Suppressor macrophage treated with lipopolysaccharide for 1 hour (primary cell): ENCODE results near the gene GFPT1.

Experiments
- DNase-seq, 3 donors: peaks; one replicate each; pipeline ENCODE4 v3.0.0-alpha.2; 2020 to 2022

GFPT1 gene

DNA sequence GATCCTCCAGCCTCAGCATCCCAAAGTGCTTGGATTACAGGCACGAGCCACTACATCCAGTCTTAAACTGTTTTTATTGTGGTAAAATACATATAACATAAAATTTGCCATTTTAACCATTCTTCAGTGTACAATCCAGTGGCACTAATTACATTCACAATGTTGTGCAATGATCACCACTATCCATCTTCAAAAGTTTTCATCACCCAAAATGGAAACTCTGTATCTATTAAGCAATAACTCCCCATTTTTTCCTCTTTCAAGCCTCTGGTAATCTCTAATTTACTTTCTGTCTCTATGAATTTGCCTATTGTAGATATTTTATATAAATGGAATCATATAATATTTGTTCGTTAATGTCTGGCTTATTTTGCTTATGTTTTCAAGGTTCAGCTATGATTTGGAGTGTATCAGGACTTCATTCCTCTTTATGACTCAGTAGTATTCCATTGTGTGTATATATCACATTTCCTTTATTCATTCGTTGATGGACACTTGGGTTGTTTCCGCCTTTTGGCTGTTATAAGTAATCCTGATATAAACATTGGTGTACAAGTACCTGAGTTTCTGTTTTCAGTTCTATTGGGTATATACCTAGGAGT lies 71.8 kb downstream of the GFPT1 start:
- DNase-seq: no peak

DNA sequence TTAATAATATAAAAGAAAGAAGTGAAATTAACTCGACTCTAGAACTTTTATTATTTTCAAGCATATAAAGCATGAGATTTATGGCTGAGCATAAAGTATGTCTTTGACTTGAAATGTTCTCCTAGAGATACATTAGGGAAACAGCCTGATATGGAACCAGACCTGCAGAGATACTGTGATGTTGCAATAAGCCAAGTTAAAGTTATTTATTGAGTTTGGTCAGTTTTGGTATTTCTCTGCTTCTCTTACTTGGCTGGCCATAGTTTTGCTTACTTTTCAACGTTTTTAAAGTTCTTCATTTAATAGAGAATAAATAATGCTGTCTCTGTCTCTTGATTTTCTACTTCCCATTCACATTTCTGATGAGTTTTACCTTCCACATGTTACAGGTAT lies 76.0 kb downstream of the GFPT1 start:
- no peak for DNase-seq

DNA sequence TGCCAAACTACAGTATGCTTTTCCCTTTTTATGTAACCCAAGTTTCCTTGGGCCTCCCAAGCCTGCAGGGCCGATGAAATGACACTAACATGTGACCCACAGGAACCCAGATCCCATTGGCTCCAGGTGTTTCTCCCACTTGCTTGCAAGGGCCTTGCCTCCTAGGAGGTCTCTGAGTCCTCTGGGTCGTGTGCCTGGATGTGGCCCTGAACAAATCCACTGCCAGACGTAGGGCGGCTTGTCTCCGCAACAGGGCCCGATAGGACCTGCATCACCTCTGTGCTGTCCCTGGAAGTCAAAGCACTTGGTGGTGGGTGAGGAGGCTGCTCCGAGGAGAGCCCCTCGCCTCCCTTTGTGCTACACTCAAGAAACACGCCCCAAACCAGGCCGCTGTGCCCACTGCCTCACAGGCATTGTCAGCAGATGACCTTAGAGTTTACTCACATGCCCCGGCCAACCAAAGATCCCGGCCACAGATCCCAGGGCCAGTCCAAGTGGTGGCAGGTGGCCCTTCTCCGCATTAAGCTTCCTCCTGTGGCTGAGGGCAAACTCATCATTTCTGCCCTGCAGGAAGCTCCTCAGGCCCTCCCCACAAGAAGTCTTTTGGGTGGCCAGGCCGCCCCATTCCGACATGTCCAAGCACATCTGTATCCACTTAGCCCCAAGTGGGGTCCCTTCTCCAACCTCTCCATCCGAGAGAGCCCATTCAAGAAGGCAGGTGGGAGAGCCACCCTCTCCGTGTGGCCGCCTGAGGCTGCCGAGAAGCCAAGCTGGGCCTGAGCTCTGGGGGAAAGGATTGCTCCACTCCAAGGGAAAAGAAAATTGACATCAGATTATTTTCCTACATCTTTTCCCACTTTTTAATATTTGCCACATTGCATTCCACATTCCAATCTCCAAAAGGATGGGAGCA lies 76.7 kb downstream of the GFPT1 start:
- no peak for DNase-seq

DNA sequence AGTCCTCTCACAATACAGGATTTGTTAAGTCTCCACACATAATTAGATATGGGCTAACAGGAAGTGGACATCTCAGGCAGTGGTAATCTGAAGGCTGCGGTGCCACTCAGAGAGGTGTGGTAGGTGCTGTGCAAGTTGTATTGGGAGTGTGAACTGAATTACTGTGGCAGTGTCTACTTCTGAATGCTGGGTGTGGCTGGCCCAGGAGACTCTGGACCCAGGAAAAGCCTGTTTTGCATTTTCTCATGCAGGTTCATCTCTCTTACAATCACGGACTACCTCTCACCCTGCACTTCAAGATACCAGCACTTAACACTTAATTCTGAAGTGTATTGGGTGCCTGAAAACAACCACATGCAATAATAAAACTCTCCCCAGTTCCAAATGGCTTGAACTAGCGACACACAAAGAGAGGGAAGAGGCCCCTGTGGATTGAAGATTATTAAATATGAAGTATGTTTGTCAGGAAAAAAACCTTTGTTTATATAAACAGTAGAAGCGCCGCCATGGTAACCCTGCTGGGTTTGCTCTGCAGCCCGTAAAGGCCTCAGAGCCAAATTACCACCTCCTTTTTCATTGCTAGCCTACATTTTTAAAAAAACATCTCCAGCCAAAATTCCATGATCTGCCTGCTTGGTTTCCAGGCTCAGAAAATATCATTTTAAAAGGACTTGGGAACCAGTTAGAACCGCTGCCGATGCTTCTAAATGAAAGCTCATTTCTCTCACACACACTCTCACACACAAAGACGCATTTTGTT lies 77.5 kb downstream of the GFPT1 start:
- DNase-seq: no peak

DNA sequence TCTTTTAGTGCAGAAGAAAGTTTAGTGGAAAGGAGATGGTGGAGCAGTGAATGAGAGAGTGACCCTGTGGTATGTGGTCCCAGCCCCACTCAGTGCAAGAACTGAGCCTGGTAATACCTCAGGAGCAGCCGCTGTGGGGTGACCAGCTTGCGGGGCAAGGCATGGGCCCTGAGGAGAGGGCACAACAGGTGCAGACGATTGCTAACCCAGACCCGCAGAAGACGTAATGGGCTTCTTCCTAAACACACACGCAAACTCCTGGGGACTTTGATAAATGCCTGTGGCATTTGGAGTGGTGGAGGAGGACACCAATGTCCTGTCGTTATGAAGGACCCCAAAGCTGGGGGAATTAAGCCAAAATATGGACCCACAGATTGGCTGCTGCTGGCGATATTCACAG lies 78.7 kb downstream of the GFPT1 start:
- DNase-seq: no peak

DNA sequence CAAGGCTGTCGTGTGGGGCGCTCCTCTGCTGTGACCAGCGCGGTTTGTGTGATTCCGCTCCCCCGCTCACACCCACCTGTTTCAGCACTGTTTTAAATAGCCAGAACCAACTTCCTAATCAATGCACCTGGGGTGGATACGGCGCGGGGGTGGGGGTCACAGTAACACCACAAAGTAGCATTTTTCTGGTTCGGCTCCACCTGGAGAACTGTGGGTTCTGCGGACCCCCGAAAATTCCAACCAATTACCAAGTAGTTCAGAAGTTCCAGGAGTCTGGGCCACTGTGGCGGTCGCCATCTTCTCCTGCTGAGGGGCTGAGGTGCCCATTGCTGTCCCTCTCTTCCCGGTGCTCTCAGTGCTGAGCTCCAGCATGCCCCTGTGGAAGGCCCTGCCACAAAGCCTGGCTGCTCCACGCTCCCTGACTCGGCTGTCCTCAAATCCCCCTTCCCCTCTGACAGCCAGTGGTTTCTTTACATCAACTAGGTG lies 79.4 kb downstream of the GFPT1 start:
- no peak for DNase-seq

DNA sequence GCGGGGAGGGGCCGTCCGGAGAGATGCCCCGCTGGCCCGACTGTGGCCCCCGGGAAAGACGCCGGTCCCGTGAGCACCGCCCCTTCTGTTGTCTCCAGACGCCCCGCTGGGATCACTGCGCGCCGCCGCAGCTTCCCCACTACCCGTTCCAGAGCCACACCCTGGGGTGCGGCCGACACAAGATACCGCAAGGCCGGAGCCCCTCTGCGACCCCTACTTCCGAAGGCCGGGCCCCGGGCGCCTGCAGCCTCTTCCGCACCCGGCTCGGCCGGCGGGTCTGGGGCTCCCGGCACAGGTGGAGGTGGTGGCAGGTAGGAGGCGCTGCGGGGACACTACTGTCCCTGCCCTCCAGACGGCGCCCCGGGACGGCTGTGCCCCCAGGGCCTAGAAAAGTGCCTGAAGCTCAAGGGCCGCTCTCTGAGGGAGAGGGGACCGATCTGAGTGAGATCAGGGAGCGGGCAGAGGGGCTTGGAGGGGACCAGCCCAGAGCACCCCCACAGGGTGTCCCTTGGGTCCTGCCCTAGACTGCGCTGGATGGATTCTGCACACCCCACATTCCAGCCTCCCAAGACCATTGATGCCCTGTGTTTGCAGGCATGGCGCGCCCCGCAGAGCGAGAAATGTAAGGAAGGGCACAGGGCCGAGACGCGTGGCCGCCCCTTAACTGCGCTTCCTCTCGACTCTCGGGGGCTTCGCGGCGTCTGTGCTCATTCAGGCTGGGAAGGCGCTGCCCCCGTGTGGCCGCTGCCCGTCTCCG lies 80.0 kb downstream of the GFPT1 start:
- peak; percentile 81 to 91 (median 88) for DNase-seq

DNA sequence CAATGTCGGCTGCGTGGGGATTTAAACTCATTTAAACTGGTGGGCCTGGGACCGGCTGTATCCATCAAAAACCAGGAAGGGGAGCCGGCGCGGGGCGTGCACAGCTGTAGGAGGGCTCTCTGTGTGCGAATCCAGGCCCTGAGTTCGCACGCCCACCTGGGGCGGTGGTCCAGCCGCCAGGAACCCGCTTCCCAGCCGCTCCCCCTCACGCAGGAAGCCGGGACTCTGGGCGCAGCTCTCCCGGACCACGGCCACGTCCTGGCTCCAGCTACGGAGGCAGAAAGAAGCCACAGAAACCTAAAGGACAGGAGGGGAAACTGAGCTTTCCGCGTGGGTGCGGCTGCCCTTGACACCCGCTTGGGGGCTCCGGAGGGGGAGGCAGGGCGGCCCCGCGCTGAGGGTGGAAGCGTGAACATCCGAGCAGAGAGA lies 80.6 kb downstream of the GFPT1 start:
- peak in 2 of 3 donors; percentile 4 to 39 for DNase-seq

DNA sequence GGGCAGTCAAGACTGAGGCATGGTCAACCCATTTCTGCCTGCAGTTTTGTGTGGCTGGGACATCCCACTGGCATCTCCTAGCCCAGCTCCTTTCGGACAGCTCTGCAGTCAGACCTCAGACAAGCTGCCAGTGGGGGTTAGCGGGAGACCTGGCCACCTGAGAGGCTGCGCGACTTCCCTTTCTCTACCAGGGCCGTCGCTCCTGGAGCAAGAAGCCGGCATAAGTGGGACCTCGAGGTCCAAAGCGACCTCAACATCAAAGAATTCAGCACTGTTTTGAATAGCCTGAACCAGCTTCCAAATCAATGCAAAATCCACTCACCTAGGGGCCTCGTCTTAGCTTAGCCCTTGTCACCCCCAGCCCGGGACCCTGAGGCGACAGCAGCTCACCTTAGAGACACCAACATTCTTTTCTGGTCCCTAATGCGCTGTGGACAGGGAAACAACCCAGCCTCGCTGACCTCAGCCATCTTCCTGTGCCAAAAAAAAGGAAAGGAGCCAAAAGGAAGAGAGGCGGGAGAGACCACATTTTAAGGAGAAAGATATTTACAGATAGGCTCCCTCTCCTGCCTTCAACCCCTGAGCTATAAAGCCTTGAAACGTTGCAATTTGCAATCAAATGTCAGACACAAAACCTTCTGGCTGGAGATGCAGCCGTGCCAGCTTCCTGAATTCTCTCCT lies 81.2 kb downstream of the GFPT1 start:
- DNase-seq: peak in 1 of 3 donors; percentile 22

DNA sequence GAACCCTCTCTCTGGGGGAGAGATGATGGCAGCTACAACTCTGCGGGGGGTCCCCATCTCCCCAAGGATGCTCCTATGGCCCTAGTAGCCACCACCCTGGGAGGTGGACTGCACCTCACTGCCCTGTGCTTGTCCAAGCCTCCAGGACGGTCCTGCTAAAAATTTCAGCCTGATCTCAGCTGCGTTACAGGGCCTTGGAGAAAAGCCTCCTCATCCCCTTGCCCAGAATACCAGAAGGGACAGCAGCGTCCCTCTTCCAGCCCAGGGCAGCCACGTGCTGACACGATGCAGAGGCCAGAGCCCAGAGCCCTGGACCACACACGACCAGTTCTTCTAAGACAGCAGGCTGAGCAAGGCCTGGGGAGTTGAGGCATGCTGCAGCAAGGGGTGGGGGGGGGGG lies 81.9 kb downstream of the GFPT1 start:
- DNase-seq: no peak

DNA sequence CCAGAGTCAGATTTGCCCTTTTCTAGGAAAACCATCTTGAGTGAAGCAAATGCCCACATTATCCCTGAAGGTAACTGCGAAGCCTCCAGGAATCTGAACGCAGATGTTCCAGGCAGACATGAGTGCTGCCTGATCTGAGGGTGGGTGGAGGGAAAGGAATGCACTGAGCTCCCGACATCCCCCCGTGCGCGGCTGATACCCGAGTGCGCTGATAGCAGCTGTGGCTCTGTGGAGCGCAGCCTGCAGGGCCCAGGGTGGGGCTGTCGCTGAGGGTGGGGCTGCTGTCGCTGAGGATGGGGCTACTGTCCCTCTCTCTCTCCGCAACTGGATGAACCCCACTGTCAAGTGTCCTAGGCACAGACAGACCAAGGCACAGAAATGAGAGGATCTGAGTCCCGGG lies 82.4 kb downstream of the GFPT1 start:
- no peak for DNase-seq

DNA sequence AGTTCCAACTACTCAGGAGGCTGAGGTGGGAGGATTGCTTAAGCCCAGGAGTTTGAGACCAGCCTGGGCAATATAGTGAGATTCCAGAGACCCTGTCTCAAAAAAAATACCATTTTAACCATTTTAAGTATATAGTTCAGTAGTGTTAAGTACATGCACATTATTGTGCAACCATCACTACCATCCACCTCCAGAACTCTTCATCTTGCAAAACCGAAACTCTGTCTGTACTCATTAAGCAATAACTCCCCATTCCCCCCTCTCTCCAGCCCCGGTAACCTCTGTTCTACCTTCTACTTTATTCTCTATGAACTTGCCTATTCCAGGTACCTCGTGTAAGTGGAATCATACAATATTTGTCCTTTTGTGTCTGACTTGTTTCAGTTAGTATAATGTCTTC lies 86.4 kb downstream of the GFPT1 start:
- peak; percentile 28 to 35 (median 33) for DNase-seq

DNA sequence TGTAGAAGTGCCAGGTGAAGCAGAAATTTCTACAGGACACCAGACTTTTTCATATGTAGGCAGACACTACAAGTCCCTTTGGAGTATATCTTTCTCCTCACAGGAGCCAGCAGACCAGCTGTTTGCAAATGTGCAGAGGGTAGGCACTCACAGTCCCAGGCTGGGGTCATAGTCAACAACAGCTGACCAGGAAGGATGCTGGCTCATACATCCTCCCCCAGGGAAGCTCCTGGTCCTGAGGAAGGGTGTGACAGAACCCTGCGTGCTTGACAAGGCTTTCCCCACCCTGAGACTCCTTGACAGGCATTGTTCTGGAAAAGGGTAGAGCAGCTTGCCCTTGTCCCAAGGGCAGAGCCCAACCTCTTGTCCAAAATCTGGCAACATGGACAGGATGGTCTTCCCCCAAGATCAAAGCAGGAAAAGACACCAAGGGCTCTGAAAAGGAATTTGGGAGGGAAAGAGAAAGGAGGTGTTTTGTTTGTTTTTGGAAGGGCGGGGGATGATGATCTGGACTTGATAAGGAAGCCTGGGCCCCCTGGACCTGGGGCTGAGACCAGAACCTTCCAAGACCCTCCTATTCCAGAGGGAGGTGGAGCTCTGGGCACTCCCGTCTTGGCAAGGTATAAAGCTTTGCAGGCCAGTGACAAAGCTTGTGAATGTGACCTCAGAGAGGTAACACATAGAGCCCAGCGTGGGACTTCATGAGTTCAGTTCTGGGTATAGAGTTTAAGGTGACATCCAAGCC lies 87.1 kb downstream of the GFPT1 start:
- DNase-seq: peak in 1 of 3 donors; percentile 4

DNA sequence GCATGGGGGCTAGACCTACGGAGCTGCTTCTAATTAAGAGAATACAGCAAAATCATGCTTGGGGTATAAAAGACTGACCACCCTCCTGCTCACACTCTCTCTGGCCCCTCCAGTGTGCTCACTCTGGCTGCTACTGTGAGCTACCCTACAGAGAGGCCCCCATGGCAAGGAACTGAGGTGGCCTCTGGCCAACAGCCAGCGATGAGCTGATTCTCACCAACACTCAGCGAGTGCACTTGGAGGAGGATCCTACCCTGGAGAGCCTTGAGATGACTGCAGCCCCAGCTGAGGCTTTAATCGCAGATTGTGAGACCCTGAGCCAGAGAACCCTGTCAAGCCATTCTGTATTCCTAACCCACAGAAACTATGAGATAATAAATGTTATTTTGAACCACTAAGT lies 88.2 kb downstream of the GFPT1 start:
- DNase-seq: no peak

DNA sequence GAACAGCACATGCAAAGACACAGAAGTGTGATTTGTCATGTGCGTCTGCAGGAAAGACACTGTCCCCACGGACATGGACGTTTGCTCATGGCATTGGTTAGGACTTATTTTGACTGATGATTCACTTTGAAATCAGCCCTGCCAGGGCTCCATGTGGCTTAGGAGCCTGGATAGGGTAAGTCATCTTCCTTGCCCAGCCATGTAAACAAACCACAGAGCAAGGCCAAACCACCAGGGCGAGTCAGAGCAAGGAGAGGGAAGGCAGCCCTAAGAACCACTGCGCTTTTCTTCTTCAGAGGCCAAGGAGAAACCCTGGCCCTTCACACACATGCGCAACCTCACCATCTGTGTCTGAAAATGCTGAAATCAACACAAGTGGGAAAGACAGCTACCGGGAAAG lies 88.8 kb downstream of the GFPT1 start:
- DNase-seq: peak; percentile 33 to 44 (median 35)

DNA sequence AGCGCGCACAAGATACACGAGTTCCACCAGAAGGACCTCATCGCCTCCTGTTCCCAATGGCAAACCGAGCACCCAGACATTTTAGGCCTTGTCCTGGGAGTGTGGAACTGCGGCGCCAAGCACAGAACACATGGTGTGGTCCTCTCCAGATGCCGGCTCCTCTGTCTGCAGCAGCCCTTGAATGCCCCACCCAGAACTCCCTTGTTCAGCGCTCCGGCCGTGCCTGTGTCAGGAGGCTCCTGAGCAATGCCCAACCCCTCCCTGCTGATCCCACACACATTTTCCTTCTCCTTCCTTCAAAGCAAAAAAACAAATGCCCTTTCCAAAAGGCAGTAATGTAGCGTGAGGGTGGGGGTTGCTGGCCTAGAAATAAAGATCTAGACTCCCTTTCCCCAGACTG lies 89.8 kb downstream of the GFPT1 start:
- no peak for DNase-seq

DNA sequence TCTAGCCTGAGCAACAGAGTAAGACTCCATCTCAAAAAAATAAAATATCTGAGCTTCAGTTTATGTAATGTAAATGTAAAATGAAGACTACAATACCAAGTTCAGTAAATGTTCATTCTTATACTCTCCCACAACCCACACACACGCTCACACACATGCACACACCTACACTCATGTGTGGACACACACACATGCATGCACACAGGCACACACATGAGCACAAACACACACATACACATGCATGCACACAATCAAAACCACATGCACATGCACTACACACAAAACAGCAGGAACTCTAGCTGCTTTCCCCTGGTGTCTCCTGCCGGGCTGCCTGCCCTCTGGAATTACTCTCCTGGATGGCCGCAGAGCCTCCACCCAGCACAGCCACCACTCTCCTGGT lies 90.6 kb downstream of the GFPT1 start:
- DNase-seq: no peak

DNA sequence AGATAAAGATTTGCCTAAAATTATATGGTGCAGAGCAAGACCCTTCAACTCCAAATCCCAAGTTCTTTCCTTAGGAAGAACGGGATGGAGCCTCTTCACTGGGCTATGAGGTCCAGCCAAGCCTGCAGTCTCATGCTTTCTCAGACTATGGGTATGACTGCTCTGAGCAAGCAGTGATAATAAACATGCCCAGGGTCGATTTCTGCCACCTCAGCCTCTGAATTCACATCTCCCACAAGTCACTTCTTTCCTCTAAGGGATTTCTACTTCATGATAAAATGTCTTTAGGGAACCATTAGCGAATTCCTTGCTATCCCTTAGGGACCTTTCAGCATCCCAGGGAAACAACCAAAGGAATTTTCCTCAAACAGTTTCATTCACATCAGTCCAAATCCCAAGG lies 94.8 kb downstream of the GFPT1 start:
- DNase-seq: no peak

DNA sequence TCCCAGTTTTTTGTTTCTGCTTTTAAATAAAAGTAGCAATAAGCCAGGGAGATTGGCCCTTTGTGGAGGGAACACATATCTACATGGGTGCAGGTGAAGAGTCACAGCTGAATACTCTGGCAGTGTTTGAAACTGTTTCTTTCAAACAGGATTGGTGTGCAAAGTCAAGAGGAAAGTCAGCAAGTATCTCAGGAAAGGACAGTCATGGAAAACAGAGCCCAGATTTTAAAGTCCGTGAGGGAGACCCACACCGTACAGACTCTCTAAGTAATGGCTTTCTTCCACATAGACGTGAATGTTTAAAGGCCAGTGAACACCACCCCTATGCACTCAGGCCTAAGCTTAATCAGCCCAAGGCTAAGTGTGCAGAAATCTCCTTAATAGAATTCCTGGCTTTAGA lies 95.3 kb downstream of the GFPT1 start:
- DNase-seq: no peak

DNA sequence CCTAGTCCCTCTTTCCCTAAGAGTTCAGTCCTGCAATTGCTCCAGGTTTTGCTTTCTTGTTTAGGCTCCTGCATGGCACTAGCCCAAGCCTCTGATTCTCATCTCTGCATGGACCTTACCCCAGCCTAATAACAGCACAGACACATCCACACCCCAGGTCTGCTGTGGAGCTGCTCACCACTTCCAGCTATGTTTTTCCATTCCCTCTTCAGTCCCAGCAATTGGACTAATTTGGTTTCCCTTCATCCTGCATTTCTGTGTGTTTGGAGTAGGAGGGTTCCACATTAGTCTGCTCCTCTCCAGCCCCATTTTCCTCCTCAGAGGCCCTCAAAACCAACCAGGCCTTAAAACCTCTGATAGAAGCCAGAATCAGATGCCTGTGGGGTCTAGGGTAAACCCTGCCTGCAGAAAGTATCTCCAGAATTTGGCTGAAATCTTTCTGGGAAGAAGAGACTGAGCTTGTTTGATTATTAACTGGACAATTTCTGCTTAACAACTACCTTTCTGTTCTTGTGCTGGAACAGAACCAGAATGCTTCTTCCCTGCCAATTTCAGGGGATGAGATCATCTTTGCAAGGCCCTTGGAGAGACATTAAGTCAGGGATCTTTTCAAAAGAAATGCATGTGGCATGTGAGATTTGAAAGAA lies 95.9 kb downstream of the GFPT1 start:
- DNase-seq: no peak

DNA sequence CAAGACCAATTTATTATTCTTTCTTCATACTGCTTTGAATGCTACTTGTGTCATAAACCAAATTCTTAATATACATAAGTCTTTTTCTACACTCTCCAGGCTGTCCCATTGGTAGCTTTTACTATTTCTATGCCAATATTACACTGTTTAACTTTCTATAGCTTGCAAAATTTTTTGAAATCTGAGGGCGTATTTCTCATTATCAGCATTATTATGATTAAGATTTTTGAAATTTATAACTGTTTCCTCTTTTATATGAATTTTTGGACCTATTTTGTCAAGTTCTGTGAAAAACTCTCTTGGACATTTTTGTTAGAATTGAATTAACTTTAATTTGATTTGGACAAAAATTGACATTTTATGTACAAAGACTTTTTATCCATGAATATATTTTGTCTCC lies 98.6 kb downstream of the GFPT1 start:
- no peak for DNase-seq
